ENCODE measurements around the gene OSBPL6.

The OSBPL6 gene

DNA sequence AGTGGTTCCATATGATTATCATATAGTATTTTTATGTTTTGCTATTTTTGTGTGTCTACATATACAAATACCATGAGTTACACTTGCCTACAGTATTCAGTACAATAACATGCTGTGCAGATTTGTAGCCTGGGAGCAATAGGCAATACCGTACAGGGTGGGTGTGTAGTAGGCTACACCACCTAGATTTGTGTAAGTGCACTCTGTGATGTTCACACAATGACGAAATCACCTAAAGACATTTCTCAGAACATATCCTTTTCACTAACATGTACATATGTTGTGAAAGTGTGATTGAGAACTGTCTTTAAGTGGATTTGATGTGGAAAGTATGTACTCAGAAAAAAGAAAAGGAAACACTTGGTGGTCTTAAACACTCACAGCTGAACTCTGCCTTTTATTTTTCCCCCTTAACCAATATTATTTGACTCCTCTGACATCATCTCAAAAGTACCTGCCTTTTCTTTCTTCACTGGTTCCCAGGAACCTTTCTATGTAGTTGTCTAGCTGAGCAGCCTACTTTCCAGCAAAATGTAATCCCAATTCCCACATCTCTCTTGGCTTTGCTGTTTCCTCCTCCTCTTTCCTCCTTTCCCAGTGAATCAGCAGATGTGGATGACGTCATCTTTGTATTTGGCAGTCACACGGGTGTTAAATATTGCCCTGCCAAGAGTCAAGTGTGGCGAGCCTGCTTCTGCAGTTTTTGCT is 47.7 kb downstream of the OSBPL6 start:
- ATAC-seq: peak; percentile 86
- TF ChIP-seq ISL1 (CRISPR knock-in tag; IDR thresholded peaks at IDR 0.05) (peak; percentile 48; the same call in 1 of the 2 replicates), PPARA (CRISPR knock-in tag; IDR thresholded peaks at IDR 0.05; ENCODE audit: borderline replicate concordance) (peak; percentile 97; the same call in 1 of the 2 replicates), BACH2 (CRISPR knock-in tag; IDR thresholded peaks at IDR 0.05; ENCODE audit: borderline replicate concordance) (no peak), OSR1 (CRISPR knock-in tag; IDR thresholded peaks at IDR 0.05) (no peak), ZFP30 (CRISPR knock-in tag; IDR thresholded peaks at IDR 0.05) (peak; percentile 76), ZC3H10 (CRISPR knock-in tag; IDR thresholded peaks at IDR 0.05) (peak; percentile 67), TCF4 (CRISPR knock-in tag; IDR thresholded peaks at IDR 0.05; ENCODE audit: borderline replicate concordance) (no peak), SNAI2 (CRISPR knock-in tag; IDR thresholded peaks at IDR 0.05) (peak; percentile 95), CSDC2 (CRISPR knock-in tag; IDR thresholded peaks at IDR 0.05) (peak; percentile 97), ZNF8 (CRISPR knock-in tag; IDR thresholded peaks at IDR 0.05) (peak; percentile 27; the same call in 1 of the 2 replicates), ZNF565 (CRISPR knock-in tag; conservative IDR thresholded peaks at IDR 0.05; ENCODE audit: low read depth) (peak; percentile 90), ESRRG (CRISPR knock-in tag; IDR thresholded peaks at IDR 0.05) (no peak), ZNF70 (CRISPR knock-in tag; IDR thresholded peaks at IDR 0.05) (peak; percentile 60; the same call in 1 of the 2 replicates), TOX (CRISPR knock-in tag; IDR thresholded peaks at IDR 0.05; ENCODE audit: borderline replicate concordance) (no peak), ZFP3 (CRISPR knock-in tag; IDR thresholded peaks at IDR 0.05) (peak; percentile 79), ARNTL (CRISPR knock-in tag; IDR thresholded peaks at IDR 0.05; ENCODE audit: borderline replicate concordance, low read depth) (peak; percentile 92; the same call in 1 of the 2 replicates)
- TF ChIP-seq, protein P1, sequence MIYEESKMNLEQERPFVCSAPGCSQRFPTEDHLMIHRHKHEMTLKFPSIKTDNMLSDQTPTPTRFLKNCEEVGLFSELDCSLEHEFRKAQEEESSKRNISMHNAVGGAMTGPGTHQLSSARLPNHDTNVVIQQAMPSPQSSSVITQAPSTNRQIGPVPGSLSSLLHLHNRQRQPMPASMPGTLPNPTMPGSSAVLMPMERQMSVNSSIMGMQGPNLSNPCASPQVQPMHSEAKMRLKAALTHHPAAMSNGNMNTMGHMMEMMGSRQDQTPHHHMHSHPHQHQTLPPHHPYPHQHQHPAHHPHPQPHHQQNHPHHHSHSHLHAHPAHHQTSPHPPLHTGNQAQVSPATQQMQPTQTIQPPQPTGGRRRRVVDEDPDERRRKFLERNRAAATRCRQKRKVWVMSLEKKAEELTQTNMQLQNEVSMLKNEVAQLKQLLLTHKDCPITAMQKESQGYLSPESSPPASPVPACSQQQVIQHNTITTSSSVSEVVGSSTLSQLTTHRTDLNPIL (CRISPR knock-in tag; IDR thresholded peaks at IDR 0.05; ENCODE audit: low read depth): peak; percentile 98
- TF ChIP-seq, protein P2, sequence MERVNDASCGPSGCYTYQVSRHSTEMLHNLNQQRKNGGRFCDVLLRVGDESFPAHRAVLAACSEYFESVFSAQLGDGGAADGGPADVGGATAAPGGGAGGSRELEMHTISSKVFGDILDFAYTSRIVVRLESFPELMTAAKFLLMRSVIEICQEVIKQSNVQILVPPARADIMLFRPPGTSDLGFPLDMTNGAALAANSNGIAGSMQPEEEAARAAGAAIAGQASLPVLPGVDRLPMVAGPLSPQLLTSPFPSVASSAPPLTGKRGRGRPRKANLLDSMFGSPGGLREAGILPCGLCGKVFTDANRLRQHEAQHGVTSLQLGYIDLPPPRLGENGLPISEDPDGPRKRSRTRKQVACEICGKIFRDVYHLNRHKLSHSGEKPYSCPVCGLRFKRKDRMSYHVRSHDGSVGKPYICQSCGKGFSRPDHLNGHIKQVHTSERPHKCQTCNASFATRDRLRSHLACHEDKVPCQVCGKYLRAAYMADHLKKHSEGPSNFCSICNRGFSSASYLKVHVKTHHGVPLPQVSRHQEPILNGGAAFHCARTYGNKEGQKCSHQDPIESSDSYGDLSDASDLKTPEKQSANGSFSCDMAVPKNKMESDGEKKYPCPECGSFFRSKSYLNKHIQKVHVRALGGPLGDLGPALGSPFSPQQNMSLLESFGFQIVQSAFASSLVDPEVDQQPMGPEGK (CRISPR knock-in tag; IDR thresholded peaks at IDR 0.05; ENCODE audit: borderline replicate concordance): 0 out of 2 replicates have a peak, but pooled peaks have one; percentile 39
- TF ChIP-seq, protein P3, sequence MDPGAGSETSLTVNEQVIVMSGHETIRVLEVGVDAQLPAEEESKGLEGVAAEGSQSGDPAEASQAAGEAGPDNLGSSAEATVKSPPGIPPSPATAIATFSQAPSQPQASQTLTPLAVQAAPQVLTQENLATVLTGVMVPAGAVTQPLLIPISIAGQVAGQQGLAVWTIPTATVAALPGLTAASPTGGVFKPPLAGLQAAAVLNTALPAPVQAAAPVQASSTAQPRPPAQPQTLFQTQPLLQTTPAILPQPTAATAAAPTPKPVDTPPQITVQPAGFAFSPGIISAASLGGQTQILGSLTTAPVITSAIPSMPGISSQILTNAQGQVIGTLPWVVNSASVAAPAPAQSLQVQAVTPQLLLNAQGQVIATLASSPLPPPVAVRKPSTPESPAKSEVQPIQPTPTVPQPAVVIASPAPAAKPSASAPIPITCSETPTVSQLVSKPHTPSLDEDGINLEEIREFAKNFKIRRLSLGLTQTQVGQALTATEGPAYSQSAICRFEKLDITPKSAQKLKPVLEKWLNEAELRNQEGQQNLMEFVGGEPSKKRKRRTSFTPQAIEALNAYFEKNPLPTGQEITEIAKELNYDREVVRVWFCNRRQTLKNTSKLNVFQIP (CRISPR knock-in tag; IDR thresholded peaks at IDR 0.05; ENCODE audit: borderline replicate concordance, low read depth): no peak
- TF ChIP-seq, protein P4, sequence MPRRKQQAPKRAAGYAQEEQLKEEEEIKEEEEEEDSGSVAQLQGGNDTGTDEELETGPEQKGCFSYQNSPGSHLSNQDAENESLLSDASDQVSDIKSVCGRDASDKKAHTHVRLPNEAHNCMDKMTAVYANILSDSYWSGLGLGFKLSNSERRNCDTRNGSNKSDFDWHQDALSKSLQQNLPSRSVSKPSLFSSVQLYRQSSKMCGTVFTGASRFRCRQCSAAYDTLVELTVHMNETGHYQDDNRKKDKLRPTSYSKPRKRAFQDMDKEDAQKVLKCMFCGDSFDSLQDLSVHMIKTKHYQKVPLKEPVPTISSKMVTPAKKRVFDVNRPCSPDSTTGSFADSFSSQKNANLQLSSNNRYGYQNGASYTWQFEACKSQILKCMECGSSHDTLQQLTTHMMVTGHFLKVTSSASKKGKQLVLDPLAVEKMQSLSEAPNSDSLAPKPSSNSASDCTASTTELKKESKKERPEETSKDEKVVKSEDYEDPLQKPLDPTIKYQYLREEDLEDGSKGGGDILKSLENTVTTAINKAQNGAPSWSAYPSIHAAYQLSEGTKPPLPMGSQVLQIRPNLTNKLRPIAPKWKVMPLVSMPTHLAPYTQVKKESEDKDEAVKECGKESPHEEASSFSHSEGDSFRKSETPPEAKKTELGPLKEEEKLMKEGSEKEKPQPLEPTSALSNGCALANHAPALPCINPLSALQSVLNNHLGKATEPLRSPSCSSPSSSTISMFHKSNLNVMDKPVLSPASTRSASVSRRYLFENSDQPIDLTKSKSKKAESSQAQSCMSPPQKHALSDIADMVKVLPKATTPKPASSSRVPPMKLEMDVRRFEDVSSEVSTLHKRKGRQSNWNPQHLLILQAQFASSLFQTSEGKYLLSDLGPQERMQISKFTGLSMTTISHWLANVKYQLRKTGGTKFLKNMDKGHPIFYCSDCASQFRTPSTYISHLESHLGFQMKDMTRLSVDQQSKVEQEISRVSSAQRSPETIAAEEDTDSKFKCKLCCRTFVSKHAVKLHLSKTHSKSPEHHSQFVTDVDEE (CRISPR knock-in tag; IDR thresholded peaks at IDR 0.05): peak; percentile 74; the same call in 1 of the 2 replicates
- TF ChIP-seq, protein P5, sequence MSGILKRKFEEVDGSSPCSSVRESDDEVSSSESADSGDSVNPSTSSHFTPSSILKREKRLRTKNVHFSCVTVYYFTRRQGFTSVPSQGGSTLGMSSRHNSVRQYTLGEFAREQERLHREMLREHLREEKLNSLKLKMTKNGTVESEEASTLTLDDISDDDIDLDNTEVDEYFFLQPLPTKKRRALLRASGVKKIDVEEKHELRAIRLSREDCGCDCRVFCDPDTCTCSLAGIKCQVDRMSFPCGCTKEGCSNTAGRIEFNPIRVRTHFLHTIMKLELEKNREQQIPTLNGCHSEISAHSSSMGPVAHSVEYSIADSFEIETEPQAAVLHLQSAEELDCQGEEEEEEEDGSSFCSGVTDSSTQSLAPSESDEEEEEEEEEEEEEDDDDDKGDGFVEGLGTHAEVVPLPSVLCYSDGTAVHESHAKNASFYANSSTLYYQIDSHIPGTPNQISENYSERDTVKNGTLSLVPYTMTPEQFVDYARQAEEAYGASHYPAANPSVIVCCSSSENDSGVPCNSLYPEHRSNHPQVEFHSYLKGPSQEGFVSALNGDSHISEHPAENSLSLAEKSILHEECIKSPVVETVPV (CRISPR knock-in tag; IDR thresholded peaks at IDR 0.05): peak; percentile 40; the same call in 1 of the 2 replicates

DNA sequence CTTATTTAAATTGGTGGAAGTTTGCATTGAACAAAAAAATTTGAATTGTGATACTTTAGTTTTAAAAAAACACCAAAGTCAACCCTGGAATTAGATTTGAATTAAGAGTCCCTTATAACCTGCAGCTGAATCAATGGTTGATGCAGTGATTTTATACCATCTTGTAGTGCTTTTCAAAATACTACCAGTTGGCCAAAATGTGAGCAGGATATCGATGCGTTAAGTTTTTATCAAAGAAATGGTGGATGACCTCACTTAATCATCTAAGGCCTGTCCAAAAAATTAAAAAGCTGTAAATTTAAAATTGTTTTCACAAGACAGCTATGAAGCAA is 48.2 kb downstream of the OSBPL6 start:
- ATAC-seq: peak; percentile 20; the same call in 2 of the 3 replicates
- TF ChIP-seq ZNF70 (CRISPR knock-in tag; IDR thresholded peaks at IDR 0.05): no peak
- TF ChIP-seq TCF4 (CRISPR knock-in tag; IDR thresholded peaks at IDR 0.05; ENCODE audit: borderline replicate concordance): no peak
- TF ChIP-seq, protein P2 (CRISPR knock-in tag; IDR thresholded peaks at IDR 0.05; ENCODE audit: borderline replicate concordance): no peak
- no peak for TF ChIP-seq RARB (CRISPR knock-in tag; IDR thresholded peaks at IDR 0.05)
- no peak for TF ChIP-seq OSR1 (CRISPR knock-in tag; IDR thresholded peaks at IDR 0.05)
- no peak for TF ChIP-seq ZNF565 (CRISPR knock-in tag; conservative IDR thresholded peaks at IDR 0.05; ENCODE audit: low read depth)
- no peak for TF ChIP-seq ARNTL (CRISPR knock-in tag; IDR thresholded peaks at IDR 0.05; ENCODE audit: borderline replicate concordance, low read depth)
- TF ChIP-seq, protein P4 (CRISPR knock-in tag; IDR thresholded peaks at IDR 0.05): no peak
- no peak for TF ChIP-seq ZFP30 (CRISPR knock-in tag; IDR thresholded peaks at IDR 0.05)
- TF ChIP-seq ZC3H10 (CRISPR knock-in tag; IDR thresholded peaks at IDR 0.05): no peak
- TF ChIP-seq ZFP3 (CRISPR knock-in tag; IDR thresholded peaks at IDR 0.05): no peak
- TF ChIP-seq CSDC2 (CRISPR knock-in tag; IDR thresholded peaks at IDR 0.05): no peak
- TF ChIP-seq ZNF8 (CRISPR knock-in tag; IDR thresholded peaks at IDR 0.05): no peak
- no peak for TF ChIP-seq SNAI2 (CRISPR knock-in tag; IDR thresholded peaks at IDR 0.05)
- TF ChIP-seq ESRRG (CRISPR knock-in tag; IDR thresholded peaks at IDR 0.05): no peak
- TF ChIP-seq PPARA (CRISPR knock-in tag; IDR thresholded peaks at IDR 0.05; ENCODE audit: borderline replicate concordance): no peak
- TF ChIP-seq GLIS3 (CRISPR knock-in tag; IDR thresholded peaks at IDR 0.05): no peak
